ENCODE data around the gene NXF1. TPM values are rescaled to one million over a fixed set of nuclear protein-coding genes. Genes with fewer than 3 reads are reported as not detected.
A peak's percentile ranks its signal among the peaks of the same experiment; 100 is the strongest.
"Not testable (repeated sequence)": the region's sequence is repeated elsewhere in the genome, so short reads cannot be mapped to it uniquely, and the experiment has no call there.

The NXF1 gene
- total and polyA plus RNA-seq, 7 donors, result 36.3 to 67.0 (median 42.3) TPM

GRCh38 chr11:62844154-62844553 is 38.9 kb upstream of the NXF1 start:
- H3K9me3 ChIP-seq, result no peaks in the 10 kb centered on the region
- no peak overlapping the region for H3K4me3 ChIP-seq
- WGBS, 3 donors, result 96 to 100% (median 97%) methylated on average over 3 of the region's 3 CpGs
- ATAC-seq (no peak), DNase-seq (no peak)
- H3K36me3 ChIP-seq (ENCODE audit: insufficient read depth in 1 of 2, low read depth in 1 of 2), result no peaks in the 10 kb centered on the region
- no peaks in the 10 kb centered on the region for H3K27me3 ChIP-seq (ENCODE audit: insufficient read depth in 3 of 3, low read length in 2 of 3)
- intact Hi-C loops (cut with DNase I), result no loop called here
- peaks cover 7% of the 10 kb centered on the region for H3K4me1 ChIP-seq
- H3K27ac ChIP-seq, result no peak overlapping the region
- TF ChIP-seq, protein P1, sequence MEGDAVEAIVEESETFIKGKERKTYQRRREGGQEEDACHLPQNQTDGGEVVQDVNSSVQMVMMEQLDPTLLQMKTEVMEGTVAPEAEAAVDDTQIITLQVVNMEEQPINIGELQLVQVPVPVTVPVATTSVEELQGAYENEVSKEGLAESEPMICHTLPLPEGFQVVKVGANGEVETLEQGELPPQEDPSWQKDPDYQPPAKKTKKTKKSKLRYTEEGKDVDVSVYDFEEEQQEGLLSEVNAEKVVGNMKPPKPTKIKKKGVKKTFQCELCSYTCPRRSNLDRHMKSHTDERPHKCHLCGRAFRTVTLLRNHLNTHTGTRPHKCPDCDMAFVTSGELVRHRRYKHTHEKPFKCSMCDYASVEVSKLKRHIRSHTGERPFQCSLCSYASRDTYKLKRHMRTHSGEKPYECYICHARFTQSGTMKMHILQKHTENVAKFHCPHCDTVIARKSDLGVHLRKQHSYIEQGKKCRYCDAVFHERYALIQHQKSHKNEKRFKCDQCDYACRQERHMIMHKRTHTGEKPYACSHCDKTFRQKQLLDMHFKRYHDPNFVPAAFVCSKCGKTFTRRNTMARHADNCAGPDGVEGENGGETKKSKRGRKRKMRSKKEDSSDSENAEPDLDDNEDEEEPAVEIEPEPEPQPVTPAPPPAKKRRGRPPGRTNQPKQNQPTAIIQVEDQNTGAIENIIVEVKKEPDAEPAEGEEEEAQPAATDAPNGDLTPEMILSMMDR (IDR thresholded peaks at IDR 0.05), result no peak

DNA sequence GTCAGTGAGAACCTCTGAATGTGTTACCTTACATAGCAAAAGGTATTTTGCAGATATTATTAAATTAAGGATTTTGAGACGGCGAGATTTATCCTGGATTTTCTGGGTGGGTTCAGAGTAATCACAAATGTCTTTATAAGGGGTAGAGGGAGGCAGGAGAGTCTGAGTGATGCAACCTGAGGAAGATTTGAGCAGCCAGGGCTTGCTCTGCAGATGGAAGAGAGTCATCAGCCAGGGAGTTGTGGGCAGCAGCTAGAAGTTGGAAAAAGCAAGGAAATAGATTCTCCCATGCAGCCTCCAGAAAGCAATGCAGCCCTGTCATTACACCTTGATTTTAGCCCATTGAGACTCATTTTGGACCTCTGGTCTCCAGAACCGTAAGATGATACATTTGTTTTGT is 38.2 kb upstream of the NXF1 start:
- Histone ChIP-seq H3K36me3 (ENCODE audit: insufficient read depth in 1 of 2, low read depth in 1 of 2) (no peaks in the 10 kb centered on the region), H3K27me3 (ENCODE audit: insufficient read depth in 3 of 3, low read length in 2 of 3) (no peaks in the 10 kb centered on the region), H3K4me1 (peaks cover 10% of the 10 kb centered on the region), H3K27ac (peak overlapping the region; percentile 100), H3K4me3 (no peak overlapping the region), H3K9me3 (no peaks in the 10 kb centered on the region)
- no peak for DNase-seq
- ATAC-seq, result no peak
- TF ChIP-seq, protein P1 (IDR thresholded peaks at IDR 0.05), result no peak
- intact Hi-C loops (cut with DNase I), result loop anchor here in 1 of 2 donors (1.0 kb wide), 1 partner anchor 8 kb away; no protein-coding TSS in a partner anchor
- WGBS, 3 donors, result 96 to 98% (median 97%) methylated on average over 3 of the region's 3 CpGs

- H3K27ac ChIP-seq, result peak overlapping the region; percentile 100
- not testable (repeated sequence) for H3K36me3 ChIP-seq (ENCODE audit: insufficient read depth in 1 of 2, low read depth in 1 of 2); ATAC-seq; H3K27me3 ChIP-seq (ENCODE audit: insufficient read depth in 3 of 3, low read length in 2 of 3); H3K9me3 ChIP-seq; DNase-seq
- H3K4me1 ChIP-seq, result peaks cover 12% of the 10 kb centered on the region
- intact Hi-C loops (cut with DNase I), result loop anchor here in 1 of 2 donors (1.0 kb wide), 1 partner anchor 8 kb away; no protein-coding TSS in a partner anchor
- 86 to 92% (median 90%) methylated on average over 9 of the region's 9 CpGs for WGBS, 3 donors
- peak overlapping the region; percentile 84 for H3K4me3 ChIP-seq
Measured at GRCh38 chr11:62842891-62843290, 37.7 kb upstream of the NXF1 start.

GRCh38 chr11:62842171-62842741 is 37.0 kb upstream of the NXF1 start:
- 5 to 9% (median 5%) methylated on average over 30 of the region's 30 CpGs for WGBS, 3 donors
- peak overlapping the region; percentile 84 for H3K4me3 ChIP-seq
- H3K9me3 ChIP-seq, result no peaks in the 10 kb centered on the region
- H3K36me3 ChIP-seq (ENCODE audit: insufficient read depth in 1 of 2, low read depth in 1 of 2), result peaks cover 0 to 8% of the 10 kb centered on the region in 2 donors
- intact Hi-C loops (cut with DNase I), result no loop called here
- ATAC-seq (peak in 3 of 4 donors; percentile 5 to 15 (median 10)), DNase-seq (peak; percentile 34 to 70)
- H3K4me1 ChIP-seq, result peaks cover 12% of the 10 kb centered on the region
- peak overlapping the region; percentile 100 for H3K27ac ChIP-seq
- H3K27me3 ChIP-seq (ENCODE audit: insufficient read depth in 3 of 3, low read length in 2 of 3), result no peaks in the 10 kb centered on the region
- TF ChIP-seq, protein P1 (IDR thresholded peaks at IDR 0.05), result no peak

- intact Hi-C loops (cut with DNase I), result loop anchor here in 1 of 2 donors (2.0 kb wide), 1 partner anchor 39 kb away; the partner anchor contains the start of gene SLC3A2
- DNase-seq, result peak; percentile 77 to 88
- ATAC-seq, result peak; percentile 72 to 78 (median 78)
- no peaks in the 10 kb centered on the region for H3K9me3 ChIP-seq
- peak overlapping the region; percentile 100 for H3K27ac ChIP-seq
- peaks cover 0 to 15% of the 10 kb centered on the region in 2 donors for H3K36me3 ChIP-seq (ENCODE audit: insufficient read depth in 1 of 2, low read depth in 1 of 2)
- H3K27me3 ChIP-seq (ENCODE audit: insufficient read depth in 3 of 3, low read length in 2 of 3), result no peaks in the 10 kb centered on the region
- peak overlapping the region; percentile 84 for H3K4me3 ChIP-seq
- WGBS, 3 donors, result 0% methylated on average over 33 of the region's 33 CpGs
- H3K4me1 ChIP-seq, result peaks cover 12% of the 10 kb centered on the region
- TF ChIP-seq, protein P1 (IDR thresholded peaks at IDR 0.05), result no peak
Measured at GRCh38 chr11:62841361-62842170, 36.3 kb upstream of the NXF1 start.

DNA sequence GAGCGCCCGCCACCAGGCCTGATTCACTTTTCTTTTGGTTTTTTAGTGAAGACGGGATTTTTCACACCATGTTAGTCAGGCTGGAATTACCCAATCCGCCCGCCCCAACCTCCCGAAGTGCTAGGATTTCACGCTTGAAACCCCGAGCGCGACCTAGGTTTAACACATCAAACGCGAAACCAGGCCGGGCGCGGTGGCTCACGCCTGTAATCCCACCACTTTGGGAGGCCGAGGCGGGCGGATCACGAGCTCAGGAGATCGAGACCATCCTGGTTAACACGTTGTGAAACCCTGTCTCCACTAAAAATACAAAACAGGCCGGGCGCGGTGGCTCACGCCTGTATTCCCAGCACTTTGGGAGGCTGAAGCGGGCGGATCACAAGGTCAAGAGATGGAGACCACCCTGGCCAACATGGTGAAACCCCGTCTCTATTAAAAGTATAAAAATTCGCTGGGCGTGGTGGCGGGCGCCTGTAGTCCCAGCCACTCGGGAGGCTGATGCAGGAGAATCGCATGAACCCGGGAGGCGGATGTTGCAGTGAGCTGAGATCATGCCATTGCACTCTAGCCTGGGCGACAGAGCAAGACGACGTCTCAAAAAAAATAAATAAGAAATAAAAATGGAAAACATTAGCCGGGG is 35.6 kb upstream of the NXF1 start:
- peak overlapping the region; percentile 84 for H3K4me3 ChIP-seq
- peak overlapping the region; percentile 100 for H3K27ac ChIP-seq
- 1 to 2% (median 2%) methylated on average over 41 of the region's 41 CpGs for WGBS, 3 donors
- intact Hi-C loops (cut with DNase I), result loop anchor here in 1 of 2 donors (2.0 kb wide), 1 partner anchor 40 kb away; the partner anchor contains the start of gene SLC3A2
- H3K9me3 ChIP-seq; H3K27me3 ChIP-seq (ENCODE audit: insufficient read depth in 3 of 3, low read length in 2 of 3): not testable (repeated sequence)
- H3K4me1 ChIP-seq, result peaks cover 12% of the 10 kb centered on the region
- H3K36me3 ChIP-seq (ENCODE audit: insufficient read depth in 1 of 2, low read depth in 1 of 2), result peaks cover 0 to 22% of the 10 kb centered on the region in 2 donors
- ATAC-seq (peak; percentile 19 to 34 (median 26)), DNase-seq (peak; percentile 72 to 83)
